NCI-H748 (cell line): ENCODE data around the gene FECH.
"Not testable (repeated sequence)": the region's sequence is repeated elsewhere in the genome, so short reads cannot be mapped to it uniquely, and the experiment has no call there.

Experiments used
- DNase-seq: peaks from one replicate; lab custom pipeline; 2025; ENCODE audit not compliant: unreplicated experiment; lab: John Stamatoyannopoulos, UW

Gene FECH

GRCh38 chr18:57533006-57533867, 53.3 kb downstream of the FECH start:
- DNase-seq, result no peak

- no peak for DNase-seq
Measured at GRCh38 chr18:57529151-57529550, 57.4 kb downstream of the FECH start.

- DNase-seq, result no peak
Measured at GRCh38 chr18:57527556-57528229, 58.8 kb downstream of the FECH start.

GRCh38 chr18:57523171-57523956, 63.1 kb downstream of the FECH start:
- no peak for DNase-seq

GRCh38 chr18:57522348-57522747, 64.2 kb downstream of the FECH start:
- DNase-seq, result not testable (repeated sequence)

GRCh38 chr18:57519668-57520424, 66.7 kb downstream of the FECH start:
- DNase-seq, result no peak

- DNase-seq, result peak; percentile 24
Measured at GRCh38 chr18:57518533-57518932, 68.0 kb downstream of the FECH start.

GRCh38 chr18:57516056-57516455, 70.4 kb downstream of the FECH start:
- DNase-seq, result no peak

- no peak for DNase-seq
Measured at GRCh38 chr18:57505231-57505630, 81.3 kb downstream of the FECH start.

- no peak for DNase-seq
Measured at GRCh38 chr18:57502624-57503023, 83.9 kb downstream of the FECH start.

- DNase-seq, result no peak
Measured at GRCh38 chr18:57498682-57499256, 87.7 kb downstream of the FECH start.
